OCI-LY7 (cell line): ENCODE results near the gene SERPINA3.
"Not testable (repeated sequence)": the region's sequence is repeated elsewhere in the genome, so short reads cannot be mapped to it uniquely, and the experiment has no call there.

Experiments used
- EZH2phosphoT487 ChIP-seq: fragments of 200-600 bp; sonication (generic); IDR thresholded peaks from 2 replicates; pipeline ENCODE4 v1.6.1; 2018; ENCODE audit warnings: low read depth, borderline replicate concordance, mild to moderate bottlenecking, mixed run types, antibody characterized with exemption, low read length, moderate library complexity, mixed read lengths
- TF ChIP-seq, protein P1 (sequence below): fragments of 200-600 bp; sonication (generic); conservative IDR thresholded peaks from 2 replicates; pipeline ENCODE4 v1.5.1; 2014; ENCODE audit warnings: mild to moderate bottlenecking, antibody characterized with exemption, low read length, moderate library complexity, mixed read lengths

GRCh38 chr14:94637814-94638213, 25.6 kb downstream of the SERPINA3 start:
- TF ChIP-seq, protein P1, sequence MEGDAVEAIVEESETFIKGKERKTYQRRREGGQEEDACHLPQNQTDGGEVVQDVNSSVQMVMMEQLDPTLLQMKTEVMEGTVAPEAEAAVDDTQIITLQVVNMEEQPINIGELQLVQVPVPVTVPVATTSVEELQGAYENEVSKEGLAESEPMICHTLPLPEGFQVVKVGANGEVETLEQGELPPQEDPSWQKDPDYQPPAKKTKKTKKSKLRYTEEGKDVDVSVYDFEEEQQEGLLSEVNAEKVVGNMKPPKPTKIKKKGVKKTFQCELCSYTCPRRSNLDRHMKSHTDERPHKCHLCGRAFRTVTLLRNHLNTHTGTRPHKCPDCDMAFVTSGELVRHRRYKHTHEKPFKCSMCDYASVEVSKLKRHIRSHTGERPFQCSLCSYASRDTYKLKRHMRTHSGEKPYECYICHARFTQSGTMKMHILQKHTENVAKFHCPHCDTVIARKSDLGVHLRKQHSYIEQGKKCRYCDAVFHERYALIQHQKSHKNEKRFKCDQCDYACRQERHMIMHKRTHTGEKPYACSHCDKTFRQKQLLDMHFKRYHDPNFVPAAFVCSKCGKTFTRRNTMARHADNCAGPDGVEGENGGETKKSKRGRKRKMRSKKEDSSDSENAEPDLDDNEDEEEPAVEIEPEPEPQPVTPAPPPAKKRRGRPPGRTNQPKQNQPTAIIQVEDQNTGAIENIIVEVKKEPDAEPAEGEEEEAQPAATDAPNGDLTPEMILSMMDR = not testable (repeated sequence)
- not testable (repeated sequence) for TF ChIP-seq EZH2phosphoT487
